Testis (tissue), 3 donors: ENCODE measurements around the gene PLCXD3. TPM values are rescaled to one million over a fixed set of nuclear protein-coding genes. Genes with fewer than 3 reads are reported as not detected.

Experiments
- DNase-seq: peaks from one replicate; pipeline ENCODE4 v3.0.0-alpha.2; 2019
- H3K27ac ChIP-seq, 2 donors: fragments of 200-600 bp; sonication (generic); one replicate each; pipeline ENCODE4 v1.5.1; 2019
- H3K27me3 ChIP-seq: fragments of 200-600 bp; sonication (generic); one replicate; pipeline ENCODE4 v1.5.1; 2019
- H3K36me3 ChIP-seq: fragments of 200-600 bp; sonication (generic); one replicate; pipeline ENCODE4 v1.5.1; 2017; ENCODE audit warnings: low read depth; ENCODE audit errors: missing control alignments
- H3K4me1 ChIP-seq: fragments of 200-600 bp; sonication (generic); one replicate; pipeline ENCODE4 v1.5.1; 2019
- H3K4me3 ChIP-seq, 2 donors: fragments of 200-600 bp; sonication (generic); one replicate each; pipeline ENCODE4 v1.5.1; 2017 to 2019
- H3K9me3 ChIP-seq: fragments of 200-600 bp; sonication (generic); one replicate; pipeline ENCODE4 v1.5.1; 2017
- CTCF ChIP-seq, 3 experiments: fragments of 450-650 bp in 2 of 3; fragments of 200-600 bp in 1 of 3; sonication (generic) in 1 of 3; IDR thresholded peaks; one replicate each; pipeline ENCODE4 v1.5.1; 2016 to 2019; ENCODE audit warnings: antibody characterized with exemption in 3 of 3, mild to moderate bottlenecking in 2 of 3, moderate library complexity in 1 of 3
- POLR2A ChIP-seq: fragments of 450-650 bp; IDR thresholded peaks from one replicate; pipeline ENCODE4 v1.6.1; 2017; ENCODE audit warnings: antibody characterized with exemption, mild to moderate bottlenecking, moderate library complexity
- WGBS, 2 donors: methylation state at CpG; one replicate each; pipeline ENCODE4 v1.1.5; 2018; 5-methylcytosine and 5-hydroxymethylcytosine counted together
- intact Hi-C: fragments of 100-400 bp; cut with DNase I; formaldehyde crosslinking; loops from one replicate; pipeline ENCODE4 v1.15.1; 2023; ENCODE audit warnings: low total_unique reads
- polyA plus RNA-seq: library from polyadenylated mRNA; stranded (reverse); fragments of 350-450 nt; fragmentation: Illumina TruSeq; extraction: RNeasy Lipid Tissue Mini Kit (QIAGEN cat#74804); gene quantifications from one replicate; pipeline ENCODE4 v1.2.3, GENCODE V29; 2014; ENCODE audit warnings: low read depth, low replicate concordance; ENCODE audit not compliant: insufficient read depth
- total RNA-seq, 2 donors: library from RNA; depleted of rRNA; stranded (reverse); fragments of >200 nt; gene quantifications; one replicate each; pipeline ENCODE4 v1.2.3, GENCODE V29; 2016

The PLCXD3 gene
- total and polyA plus RNA-seq, 3 donors from 2014 or later = 0.78 to 1.8 (median 1.7) TPM

GRCh38 chr5:41420492-41421067 is 89.8 kb downstream of the PLCXD3 start:
- H3K36me3 ChIP-seq = no peaks in the 10 kb centered on the region
- no peak for TF ChIP-seq POLR2A
- TF ChIP-seq CTCF (IDR thresholded peaks at IDR 0.05) = no peak
- no peaks in the 10 kb centered on the region for H3K9me3 ChIP-seq
- H3K27me3 ChIP-seq = no peaks in the 10 kb centered on the region
- no peak overlapping the region for H3K4me3 ChIP-seq
- H3K4me1 ChIP-seq = peaks cover 6% of the 10 kb centered on the region
- DNase-seq = peak; percentile 38
- peak overlapping the region in 1 of 2 donors; percentile 58 for H3K27ac ChIP-seq
- intact Hi-C loops = no loop called here
- 52% methylated on average over 3 of the region's 3 CpGs for WGBS, 2 donors

GRCh38 chr5:41418220-41419031 is 92.0 kb downstream of the PLCXD3 start:
- TF ChIP-seq POLR2A = no peak
- TF ChIP-seq CTCF (IDR thresholded peaks at IDR 0.05) = no peak
- no peaks in the 10 kb centered on the region for H3K36me3 ChIP-seq
- no peak overlapping the region for H3K4me3 ChIP-seq
- no peaks in the 10 kb centered on the region for H3K9me3 ChIP-seq
- peaks cover 6% of the 10 kb centered on the region for H3K4me1 ChIP-seq
- peak overlapping the region; percentile 37 to 68 for H3K27ac ChIP-seq
- no peaks in the 10 kb centered on the region for H3K27me3 ChIP-seq
- intact Hi-C loops = no loop called here
- WGBS, 2 donors = 45 to 55% methylated on average over 2 of the region's 2 CpGs
- DNase-seq = peak; percentile 79

- WGBS, 2 donors = 85 to 93% methylated on average over 1 of the region's 1 CpG
- Histone ChIP-seq H3K27ac (peak overlapping the region in 1 of 2 donors; percentile 19), H3K4me1 (peaks cover 6% of the 10 kb centered on the region), H3K36me3 (no peaks in the 10 kb centered on the region), H3K27me3 (no peaks in the 10 kb centered on the region), H3K9me3 (no peaks in the 10 kb centered on the region), H3K4me3 (no peak overlapping the region)
- no peak for DNase-seq
- intact Hi-C loops = no loop called here
- TF ChIP-seq CTCF (IDR thresholded peaks at IDR 0.05) (no peak), POLR2A (no peak)
These were observed 94.1 kb downstream of the PLCXD3 start for GRCh38 chr5:41416336-41416735.

GRCh38 chr5:41415242-41415641 is 95.2 kb downstream of the PLCXD3 start:
- DNase-seq = no peak
- no peak for TF ChIP-seq CTCF (IDR thresholded peaks at IDR 0.05)
- TF ChIP-seq POLR2A = no peak
- Histone ChIP-seq H3K4me1 (peaks cover 14% of the 10 kb centered on the region), H3K27ac (no peak overlapping the region), H3K4me3 (no peak overlapping the region), H3K36me3 (no peaks in the 10 kb centered on the region), H3K9me3 (no peaks in the 10 kb centered on the region), H3K27me3 (no peaks in the 10 kb centered on the region)
- 77 to 86% methylated on average over 1 of the region's 1 CpG for WGBS, 2 donors
- intact Hi-C loops = no loop called here
